ENCODE data around the gene IRGQ.
A peak's percentile ranks its signal among the peaks of the same experiment; 100 is the strongest.

IRGQ gene

GRCh38 chr19:43561139-43561970 is 34.6 kb downstream of the IRGQ start:
- Mint-ChIP-seq H3K27me3 (ENCODE audit: low read depth) (no peaks in the 10 kb centered on the region), H3K9me3 (no peaks in the 10 kb centered on the region), H3K27ac (no peak overlapping the region), H3K4me3 (no peak overlapping the region), H3K4me1 (peaks cover 5% of the 10 kb centered on the region), H3K36me3 (ENCODE audit: low read depth) (peaks cover 44% of the 10 kb centered on the region)
- no peak for TF ChIP-seq CTCF (IDR thresholded peaks at IDR 0.05; ENCODE audit: unreplicated experiment in 3 of 3)

GRCh38 chr19:43560687-43561086 is 35.2 kb downstream of the IRGQ start:
- Mint-ChIP-seq H3K36me3 (ENCODE audit: low read depth) (peaks cover 44% of the 10 kb centered on the region), H3K4me1 (peaks cover 5% of the 10 kb centered on the region), H3K27ac (no peak overlapping the region), H3K4me3 (no peak overlapping the region), H3K27me3 (ENCODE audit: low read depth) (no peaks in the 10 kb centered on the region), H3K9me3 (no peaks in the 10 kb centered on the region)
- TF ChIP-seq CTCF (IDR thresholded peaks at IDR 0.05; ENCODE audit: unreplicated experiment in 3 of 3) = no peak

- peak; percentile 51 to 65 (median 57) for TF ChIP-seq CTCF (IDR thresholded peaks at IDR 0.05; ENCODE audit: unreplicated experiment in 3 of 3)
- Mint-ChIP-seq H3K36me3 (ENCODE audit: low read depth) (peaks cover 47% of the 10 kb centered on the region), H3K27me3 (ENCODE audit: low read depth) (no peaks in the 10 kb centered on the region), H3K4me1 (no peaks in the 10 kb centered on the region), H3K27ac (no peak overlapping the region), H3K9me3 (no peaks in the 10 kb centered on the region), H3K4me3 (no peak overlapping the region)
Measured at GRCh38 chr19:43555185-43555770, 40.7 kb downstream of the IRGQ start.

- no peak overlapping the region for H3K4me3 Mint-ChIP-seq
- H3K9me3 Mint-ChIP-seq = no peaks in the 10 kb centered on the region
- peaks cover 50% of the 10 kb centered on the region for H3K36me3 Mint-ChIP-seq (ENCODE audit: low read depth)
- no peak overlapping the region for H3K27ac Mint-ChIP-seq
- no peak for TF ChIP-seq CTCF (IDR thresholded peaks at IDR 0.05; ENCODE audit: unreplicated experiment in 3 of 3)
- H3K4me1 Mint-ChIP-seq = no peaks in the 10 kb centered on the region
- no peaks in the 10 kb centered on the region for H3K27me3 Mint-ChIP-seq (ENCODE audit: low read depth)
Measured at GRCh38 chr19:43554317-43554895, 41.5 kb downstream of the IRGQ start.

GRCh38 chr19:43553656-43554055 is 42.3 kb downstream of the IRGQ start:
- no peak overlapping the region for H3K4me3 Mint-ChIP-seq
- no peaks in the 10 kb centered on the region for H3K4me1 Mint-ChIP-seq
- TF ChIP-seq CTCF (IDR thresholded peaks at IDR 0.05; ENCODE audit: unreplicated experiment in 3 of 3) = no peak
- no peaks in the 10 kb centered on the region for H3K27me3 Mint-ChIP-seq (ENCODE audit: low read depth)
- H3K36me3 Mint-ChIP-seq (ENCODE audit: low read depth) = peaks cover 56% of the 10 kb centered on the region
- peak overlapping the region in 1 of 3 experiments; percentile 38 for H3K27ac Mint-ChIP-seq
- H3K9me3 Mint-ChIP-seq = no peaks in the 10 kb centered on the region
